ENCODE measurements around the gene ACVR1C.
A peak's percentile ranks its signal among the peaks of the same experiment; 100 is the strongest.

Gene ACVR1C

DNA sequence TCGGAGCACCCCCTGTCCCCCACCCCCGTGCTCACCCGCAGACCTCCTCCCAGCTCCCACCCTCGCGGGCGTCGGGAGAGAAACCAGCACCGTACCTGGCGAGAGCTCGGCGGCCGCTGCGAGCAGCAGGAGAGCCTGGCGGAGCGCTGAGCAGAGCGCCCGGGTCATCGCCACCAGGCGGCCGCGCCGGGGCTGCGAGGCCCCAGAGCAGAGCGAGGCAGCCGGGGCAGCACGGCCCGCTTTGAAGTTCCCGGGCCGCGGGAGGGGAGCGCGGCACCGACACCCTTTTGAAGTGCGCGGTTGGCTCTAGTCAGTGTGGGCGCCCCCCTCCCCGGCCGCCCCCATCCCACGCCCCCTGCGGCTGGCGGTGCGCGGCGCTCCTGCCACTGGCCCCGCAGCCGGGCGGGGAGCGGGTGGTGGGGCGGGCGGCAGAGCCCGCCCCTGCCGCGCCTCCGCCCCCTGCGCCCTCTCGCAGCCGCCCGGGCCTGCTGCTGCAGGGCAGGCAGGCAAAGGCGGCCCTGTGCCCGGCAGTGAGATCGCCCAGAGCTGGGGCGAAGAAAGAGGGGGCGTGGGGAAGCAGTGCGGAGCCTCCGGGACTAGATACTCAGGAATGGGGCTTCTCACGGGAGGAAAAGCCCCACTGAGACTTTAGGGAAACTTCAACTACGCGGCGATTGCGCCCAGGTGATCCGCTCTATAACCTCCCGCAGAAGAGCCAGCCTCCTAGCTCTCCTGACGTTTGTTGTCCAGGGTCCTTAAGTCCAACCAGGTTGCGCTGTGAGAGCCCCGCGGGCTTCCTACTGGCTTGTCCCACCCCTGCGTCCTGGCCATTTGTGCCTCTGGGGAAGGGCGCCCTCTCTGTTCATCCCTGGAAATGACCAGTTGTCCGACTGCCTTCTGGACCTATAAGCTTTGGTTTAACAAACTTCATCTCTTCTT lies at the start of gene ACVR1C:
Gene ACVR1C, minus strand, starts transcription at position 388 of the 939 bp plus-strand sequence. Its CDS starts 220 bp downstream, at position 168.
- peak; percentile 68 for DNase-seq

DNA sequence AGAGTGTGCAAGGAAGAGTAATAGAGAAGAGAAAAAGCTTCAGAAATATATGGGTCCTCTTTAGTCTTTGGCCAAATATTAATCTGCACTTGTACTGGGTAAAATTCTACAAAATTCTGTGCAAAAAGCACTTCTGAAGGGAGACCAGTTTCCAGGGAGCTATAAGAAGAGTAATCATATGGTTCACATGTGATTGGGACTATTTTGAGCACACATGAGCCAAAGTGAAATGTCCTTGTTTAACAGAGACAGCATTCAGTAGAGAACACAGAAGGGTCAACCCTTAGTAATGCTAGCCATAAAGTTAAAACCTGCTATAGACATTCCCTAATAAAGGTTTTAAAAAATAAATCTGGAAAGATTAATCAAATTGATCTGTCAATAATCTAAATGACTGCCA lies 49.3 kb upstream of the ACVR1C start:
- no peak for DNase-seq

- DNase-seq = no peak
Measured at GRCh38 chr2:157672129-157672528, 43.5 kb upstream of the ACVR1C start.

- no peak for DNase-seq
Measured at GRCh38 chr2:157662401-157662800, 33.7 kb upstream of the ACVR1C start.

GRCh38 chr2:157661776-157662175 lies 33.1 kb upstream of the ACVR1C start:
- no peak for DNase-seq

DNA sequence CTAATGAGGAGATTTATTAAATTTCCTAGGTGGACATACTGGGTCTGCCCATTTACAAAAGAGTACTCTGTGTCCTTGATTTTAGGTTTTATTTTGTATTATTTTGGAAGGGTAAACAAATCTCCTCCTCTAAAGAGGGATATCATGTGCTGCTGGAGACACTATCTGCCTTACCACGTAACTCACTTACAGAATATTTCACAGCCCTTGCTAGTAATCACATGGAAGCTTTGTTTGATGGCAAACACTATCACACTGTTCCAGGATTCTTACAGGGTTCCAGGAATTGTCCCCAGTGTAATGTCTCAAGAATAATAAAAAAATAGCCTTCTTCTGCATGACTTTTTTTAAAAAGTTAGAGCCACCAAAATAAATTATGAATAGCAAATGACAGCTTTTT lies 29.2 kb upstream of the ACVR1C start:
- DNase-seq = no peak

DNA sequence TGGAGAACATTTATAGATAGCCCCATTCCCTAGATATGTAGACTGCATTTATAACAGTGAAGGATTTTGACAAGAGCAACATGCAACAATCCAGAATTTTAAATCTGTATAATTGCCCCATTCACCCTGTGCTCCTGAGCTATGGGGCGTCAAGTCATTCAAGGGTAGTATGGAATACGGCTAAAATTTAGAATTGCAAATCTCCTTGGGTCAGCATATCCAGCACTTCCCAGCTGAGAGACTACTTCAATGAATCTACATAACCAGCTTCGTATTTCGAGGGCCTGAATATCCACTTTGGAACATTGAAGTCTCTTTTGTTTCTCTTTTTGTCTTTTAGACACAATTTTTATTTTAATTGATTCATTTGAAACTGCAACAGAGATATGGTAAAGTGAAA lies 28.4 kb upstream of the ACVR1C start:
- no peak for DNase-seq

DNA sequence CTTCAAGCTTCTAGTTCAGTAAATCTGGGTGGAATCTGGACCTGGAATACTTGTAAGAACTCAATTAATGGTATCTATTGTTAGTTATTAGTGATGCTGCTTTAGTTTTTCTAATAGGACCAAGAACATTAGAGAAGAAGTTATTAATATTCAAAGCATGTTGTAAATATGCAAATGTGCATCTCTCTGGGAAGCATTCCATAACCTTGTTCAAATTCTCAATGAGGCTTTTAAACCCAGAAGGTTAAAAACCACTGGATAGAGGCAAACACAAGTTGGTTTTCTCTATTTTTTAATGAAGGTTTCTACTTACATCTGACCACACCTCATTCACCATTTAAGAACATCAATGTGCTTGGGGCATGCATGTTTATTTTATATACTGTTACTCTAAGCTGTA lies 16.1 kb upstream of the ACVR1C start:
- no peak for DNase-seq

DNA sequence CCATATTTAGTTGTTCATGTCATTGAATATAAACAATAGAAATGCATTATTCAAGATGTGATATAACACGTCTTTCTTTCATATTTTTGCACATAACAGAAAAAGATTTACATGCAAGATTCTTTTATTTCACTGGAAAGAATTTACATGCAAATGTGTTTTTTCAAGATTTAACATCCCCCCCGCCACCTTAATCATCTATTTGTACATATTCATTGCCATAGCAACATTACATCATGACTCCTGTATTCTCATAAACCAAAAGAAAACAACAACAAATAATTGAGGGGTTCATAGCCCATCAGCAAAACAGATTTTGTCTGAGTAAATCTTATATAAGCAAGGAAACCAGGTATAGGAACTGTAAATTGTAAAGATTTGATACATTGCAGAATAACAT lies 3.2 kb upstream of the ACVR1C start:
- no peak for DNase-seq

DNA sequence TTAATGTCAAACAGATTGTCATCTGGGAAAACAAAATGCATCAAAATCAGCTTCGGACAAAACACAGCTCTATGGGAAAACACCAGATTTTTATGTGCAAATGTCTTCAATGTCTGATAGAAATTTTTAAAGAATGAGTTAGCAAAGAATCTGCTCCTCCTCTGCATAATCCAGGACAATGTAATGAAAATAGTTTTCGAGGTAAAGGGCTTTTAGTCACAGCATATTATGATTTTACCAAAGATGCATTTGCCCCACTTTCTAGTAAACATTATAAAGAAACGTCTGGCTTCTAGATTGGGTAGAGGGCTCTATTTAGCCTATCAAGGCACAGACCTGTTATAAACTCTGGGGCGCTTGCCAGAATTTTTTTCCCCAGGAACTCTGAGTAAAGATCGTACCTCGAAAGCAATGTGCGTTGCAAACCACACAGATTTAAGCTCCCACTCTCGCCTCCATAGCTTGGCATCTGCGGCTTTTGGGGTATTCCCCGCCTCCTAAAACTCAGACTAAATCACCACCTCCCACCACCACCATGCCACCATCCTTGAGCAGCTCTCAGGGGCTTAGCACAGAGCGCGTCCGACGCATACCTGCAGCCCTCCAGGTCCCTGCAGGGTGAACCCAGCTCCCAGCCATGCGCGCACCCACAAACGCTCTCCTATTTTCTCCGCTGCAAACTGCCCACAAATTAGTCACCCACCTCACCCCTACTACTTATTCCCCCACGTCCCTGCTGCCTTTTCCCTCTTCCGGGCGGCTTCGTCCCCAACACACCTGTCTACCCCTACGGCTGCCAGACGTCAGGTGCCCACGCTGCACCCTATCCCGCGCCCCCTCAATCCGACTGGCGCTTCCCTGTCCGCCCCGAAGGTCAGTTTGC lies 829 bp downstream of the ACVR1C start:
- peak; percentile 31 for DNase-seq

- peak; percentile 26 for DNase-seq
Measured at GRCh38 chr2:157625296-157625695, 3.4 kb downstream of the ACVR1C start.

- DNase-seq = no peak
Measured at GRCh38 chr2:157620956-157621355, 7.7 kb downstream of the ACVR1C start.

DNA sequence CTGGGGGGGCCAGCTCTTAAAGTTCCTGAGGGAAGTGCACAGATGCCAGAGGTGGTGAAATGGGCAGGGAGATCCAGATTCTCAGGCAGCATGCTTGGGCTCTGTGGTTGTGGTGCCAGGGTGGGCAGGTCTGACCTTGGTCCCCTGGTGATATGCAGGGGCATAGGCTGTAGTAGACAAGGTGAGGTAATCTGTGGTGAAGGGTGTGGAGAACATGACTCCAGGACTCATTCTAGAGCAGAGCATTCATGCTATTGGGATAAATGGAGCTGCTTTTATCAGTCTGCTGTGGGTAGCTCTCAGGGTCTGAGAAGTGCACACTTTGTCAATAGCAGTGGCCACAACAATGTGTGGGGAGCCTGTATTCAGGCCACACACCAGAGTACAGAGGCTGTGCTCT lies 16.9 kb downstream of the ACVR1C start:
- DNase-seq = no peak

DNA sequence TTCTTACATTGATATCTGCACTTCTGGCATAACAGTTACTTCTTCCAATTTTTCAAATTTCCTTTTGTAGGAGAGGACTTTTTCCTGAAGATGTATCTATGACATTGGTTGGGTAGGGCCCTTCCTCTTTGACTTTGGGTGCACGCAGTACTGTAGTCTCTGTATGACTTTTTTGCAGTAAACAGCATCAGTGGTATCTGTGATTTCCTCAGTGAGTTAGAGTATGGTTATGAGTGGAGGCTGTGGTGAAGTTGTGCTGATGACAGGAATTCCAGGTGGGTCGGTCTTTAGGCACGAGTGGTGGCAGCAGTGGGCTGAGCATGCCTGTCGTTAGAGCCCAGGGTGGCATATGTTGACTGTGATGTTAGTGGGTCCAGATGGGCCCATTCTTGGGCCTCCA lies 17.6 kb downstream of the ACVR1C start:
- no peak for DNase-seq

DNA sequence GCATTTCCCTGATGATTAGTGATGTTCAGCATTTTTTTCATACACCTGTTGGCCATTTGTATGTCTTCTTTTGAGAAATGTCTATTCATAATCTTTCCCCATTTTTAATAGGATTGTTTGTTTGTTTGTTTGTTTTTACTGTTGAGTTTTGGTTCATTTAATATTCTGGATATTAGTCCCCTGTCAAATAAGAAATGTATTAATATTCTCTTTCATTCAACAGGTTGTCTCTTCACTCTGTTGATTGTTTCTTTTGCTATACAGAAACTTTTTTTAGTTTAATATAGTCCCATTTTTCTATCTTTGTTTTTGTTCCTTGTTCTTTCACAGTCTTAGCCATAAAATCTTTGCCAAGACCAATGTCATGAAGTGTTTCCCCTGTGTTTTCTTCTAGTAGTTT lies 22.1 kb downstream of the ACVR1C start:
- no peak for DNase-seq

DNA sequence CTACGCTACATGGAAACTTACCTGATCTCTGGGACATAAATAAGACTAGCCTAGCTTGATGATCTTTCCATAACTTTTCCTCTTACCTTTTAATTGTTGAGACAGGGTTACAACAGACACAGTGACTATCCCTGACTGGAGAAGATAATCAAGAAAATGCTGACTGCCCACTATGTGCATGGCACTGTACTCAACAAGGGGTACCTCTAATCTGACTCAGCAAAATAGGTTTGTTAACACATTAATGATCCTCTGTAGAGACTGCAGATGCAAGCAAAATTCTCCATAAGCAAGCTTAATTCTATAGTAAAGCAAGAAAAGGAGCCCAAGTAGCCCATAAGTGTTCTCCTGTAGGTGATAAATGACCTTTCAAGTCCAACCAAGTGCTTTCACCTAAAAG lies 25.5 kb downstream of the ACVR1C start:
- no peak for DNase-seq

DNA sequence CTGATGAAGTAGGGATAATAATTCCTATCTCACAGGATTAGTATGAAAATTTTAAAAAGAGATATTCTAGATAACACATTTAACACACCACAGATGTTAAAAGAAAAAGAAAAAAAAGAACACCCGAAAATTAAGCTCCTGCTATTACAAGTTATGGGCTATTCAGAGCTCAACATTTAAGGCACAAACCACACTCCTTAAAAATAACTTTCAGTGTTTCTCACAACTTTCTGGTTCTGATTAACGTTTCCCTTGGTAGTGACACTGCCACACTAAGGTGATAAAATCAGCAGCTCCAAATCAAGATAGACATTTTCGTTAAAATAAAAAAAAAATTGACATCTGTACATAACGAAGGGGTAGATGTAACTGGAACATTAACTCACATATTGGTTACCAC lies 26.9 kb downstream of the ACVR1C start:
- peak; percentile 14 for DNase-seq

- peak; percentile 62 for DNase-seq
Measured at GRCh38 chr2:157596992-157597681, 31.5 kb downstream of the ACVR1C start.

- no peak for DNase-seq
Measured at GRCh38 chr2:157593411-157593810, 35.3 kb downstream of the ACVR1C start.

DNA sequence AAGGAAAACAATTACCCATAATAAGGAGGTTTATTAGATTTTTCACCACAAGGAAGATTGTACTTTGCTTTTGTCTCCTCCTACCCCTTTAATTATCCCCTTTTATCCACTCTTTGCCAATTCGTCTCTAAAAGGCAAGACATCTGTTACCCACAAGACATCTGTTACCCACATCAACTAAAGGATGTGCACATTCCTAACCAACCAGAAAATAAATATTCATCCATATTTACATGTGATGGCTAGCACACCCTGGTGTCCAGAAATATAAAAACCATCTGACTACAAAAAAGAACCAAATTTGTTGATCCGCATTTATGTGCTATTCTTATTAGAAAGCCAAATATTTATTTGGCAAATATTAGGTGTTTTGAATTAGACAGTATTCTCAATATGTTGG lies 35.7 kb downstream of the ACVR1C start:
- DNase-seq = no peak

DNA sequence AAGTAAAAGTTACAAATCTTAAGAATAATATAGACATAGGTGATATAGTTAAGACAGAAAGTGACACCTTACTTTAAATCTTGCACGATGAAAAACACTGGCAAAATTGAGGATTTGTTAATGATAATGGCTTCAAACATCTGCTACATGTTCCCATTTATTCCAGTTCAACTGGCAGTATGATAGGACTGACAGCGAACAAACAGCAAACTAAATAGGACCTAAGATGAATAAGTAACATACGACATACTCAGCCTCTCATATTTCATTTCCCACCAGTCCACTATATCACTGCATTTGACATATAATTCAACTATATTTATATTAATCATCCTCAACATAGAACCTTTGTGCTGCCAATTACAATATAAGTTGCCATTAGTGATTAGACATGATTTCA lies 36.3 kb downstream of the ACVR1C start:
- no peak for DNase-seq

DNA sequence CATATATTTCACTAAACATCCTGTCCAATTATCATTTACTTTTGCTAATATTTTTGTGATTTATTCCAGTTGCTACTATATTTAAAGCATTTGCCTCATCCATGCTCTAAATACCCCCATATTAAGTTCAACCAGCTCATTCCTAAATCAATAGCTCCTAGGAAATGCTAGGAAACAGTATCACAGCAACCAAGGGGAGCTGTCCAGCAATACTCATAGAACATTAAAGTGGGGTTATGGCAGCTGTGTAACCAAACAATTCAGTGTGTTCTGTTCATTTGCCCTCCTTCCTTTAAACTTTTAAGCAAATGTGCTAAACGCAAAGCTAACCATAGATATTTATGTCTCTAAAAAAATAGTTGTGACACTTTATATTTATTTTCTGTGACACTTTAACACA lies 41.1 kb downstream of the ACVR1C start:
- no peak for DNase-seq

DNA sequence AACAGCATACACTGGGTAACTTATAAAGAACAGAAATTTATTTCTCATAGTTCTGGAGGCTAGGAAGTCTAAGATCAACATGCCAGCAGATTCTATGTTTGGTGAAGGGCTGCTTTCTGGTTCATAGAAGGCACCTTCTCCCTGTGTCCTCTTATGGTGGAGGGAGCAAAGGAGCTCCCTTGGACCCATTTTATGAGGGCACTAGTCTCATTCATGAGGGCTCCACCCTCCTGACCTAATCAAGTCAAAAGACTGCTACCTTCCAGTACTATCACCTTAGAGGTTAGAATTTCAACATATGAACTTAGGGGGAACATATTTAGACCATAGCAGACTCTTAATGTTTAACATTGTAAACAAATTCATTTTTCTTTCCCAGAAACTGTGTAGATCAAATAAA lies 54.5 kb downstream of the ACVR1C start:
- no peak for DNase-seq
